Skeletal muscle tissue (tissue), 4 donors: ENCODE results near the gene DLX3. TPM values are rescaled to one million over a fixed set of nuclear protein-coding genes. Genes with fewer than 3 reads are reported as not detected.

Source experiments
- H3K27ac ChIP-seq: one replicate; pipeline ENCODE4 v1.7.0; 2013; ENCODE audit warnings: mild to moderate bottlenecking, low read depth, low read length, inconsistent platforms
- H3K27me3 ChIP-seq, 3 donors: one replicate each; pipeline ENCODE4 v1.7.0; 2013; ENCODE audit warnings: low read length in 3 of 3; ENCODE audit not compliant: control insufficient read depth in 3 of 3, insufficient read depth in 3 of 3
- H3K36me3 ChIP-seq, 3 donors: one replicate each; pipeline ENCODE4 v1.7.0; 2013; ENCODE audit warnings: low read length in 3 of 3; ENCODE audit not compliant: control insufficient read depth in 3 of 3, insufficient read depth in 3 of 3
- H3K4me1 ChIP-seq, 3 donors: one replicate each; pipeline ENCODE4 v1.7.0; 2013; ENCODE audit warnings: low read length in 3 of 3, mild to moderate bottlenecking in 3 of 3; ENCODE audit not compliant: control insufficient read depth in 3 of 3, insufficient read depth in 3 of 3
- H3K4me3 ChIP-seq, 3 donors: one replicate each; pipeline ENCODE4 v1.7.0; 2013; ENCODE audit warnings: low read length in 3 of 3
- H3K9ac ChIP-seq, 3 donors: one replicate each; pipeline ENCODE4 v1.7.0; 2013; ENCODE audit warnings: low read length in 3 of 3, mild to moderate bottlenecking in 3 of 3, moderate library complexity in 2 of 3, low read depth in 1 of 3
- H3K9me3 ChIP-seq, 3 donors: one replicate each; pipeline ENCODE4 v1.7.0; 2013; ENCODE audit warnings: low read length in 3 of 3; ENCODE audit not compliant: control insufficient read depth in 3 of 3
- total RNA-seq: library from RNA; depleted of rRNA; stranded (reverse); fragments of >200 nt; gene quantifications from one replicate; pipeline ENCODE4 v1.2.3, GENCODE V29; 2014
- donor health status: Osteomylitis.

DLX3 gene
- total RNA-seq, 1 donor from 2014 or later, result not detected

GRCh38 chr17:49962599-49963308, 32.3 kb downstream of the DLX3 start:
- no peaks in the 10 kb centered on the region for H3K36me3 ChIP-seq
- H3K9me3 ChIP-seq, result no peaks in the 10 kb centered on the region
- H3K27me3 ChIP-seq, result peaks cover 60 to 69% (median 67%) of the 10 kb centered on the region in 3 donors
- peaks cover 0 to 16% (median 8%) of the 10 kb centered on the region in 3 donors for H3K4me1 ChIP-seq
- no peak overlapping the region for H3K27ac ChIP-seq
- H3K4me3 ChIP-seq, result no peak overlapping the region
- H3K9ac ChIP-seq, result no peak overlapping the region

DNA sequence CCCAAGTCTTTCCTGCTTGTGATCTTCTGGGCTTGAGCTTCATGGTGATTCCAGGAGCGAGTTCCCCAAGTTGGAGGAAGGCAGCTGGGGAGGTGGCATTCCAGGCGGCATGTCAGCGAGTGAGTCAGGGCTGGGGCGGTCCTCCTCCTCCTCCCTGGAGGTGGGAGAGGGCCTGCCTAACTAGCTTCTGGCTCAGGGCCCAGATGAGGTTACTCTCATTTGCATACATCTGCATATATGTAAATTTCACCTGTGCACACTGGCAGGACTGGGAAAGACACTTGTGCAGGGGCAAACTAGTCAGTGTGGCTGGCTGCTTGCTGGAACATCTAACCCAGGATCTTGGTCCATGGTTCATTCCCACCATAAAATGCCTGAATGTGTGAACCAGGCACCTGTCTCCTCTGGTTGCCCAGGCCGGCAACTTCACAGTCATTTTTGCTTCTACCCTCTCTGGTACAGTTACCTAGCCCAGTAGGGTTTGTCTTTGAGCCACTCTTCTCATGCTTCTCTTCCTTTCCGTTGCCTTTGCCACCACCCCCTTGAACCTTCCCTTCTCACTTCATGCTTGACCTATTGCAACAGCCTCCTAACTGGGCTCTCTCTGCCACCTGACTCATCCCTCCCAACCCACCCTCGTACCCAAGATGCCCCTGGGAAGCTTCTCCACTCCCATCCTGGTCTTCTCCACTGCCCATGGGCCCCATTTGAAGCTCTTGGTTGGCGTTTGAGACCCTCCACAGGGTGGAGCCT, 35.7 kb downstream of the DLX3 start:
- peaks cover 0 to 6% (median 0%) of the 10 kb centered on the region in 3 donors for H3K4me1 ChIP-seq
- peaks cover 33 to 45% (median 42%) of the 10 kb centered on the region in 3 donors for H3K27me3 ChIP-seq
- H3K36me3 ChIP-seq, result no peaks in the 10 kb centered on the region
- no peak overlapping the region for H3K9ac ChIP-seq
- H3K4me3 ChIP-seq, result no peak overlapping the region
- no peaks in the 10 kb centered on the region for H3K9me3 ChIP-seq
- H3K27ac ChIP-seq, result no peak overlapping the region

- Histone ChIP-seq H3K36me3 (no peaks in the 10 kb centered on the region), H3K4me3 (no peak overlapping the region), H3K27me3 (peaks cover 27 to 41% (median 41%) of the 10 kb centered on the region in 3 donors), H3K9ac (no peak overlapping the region), H3K9me3 (no peaks in the 10 kb centered on the region), H3K27ac (no peak overlapping the region), H3K4me1 (peaks cover 0 to 1% (median 0%) of the 10 kb centered on the region in 3 donors)
These were observed 36.3 kb downstream of the DLX3 start for GRCh38 chr17:49958723-49959122.

GRCh38 chr17:49957350-49957749, 37.7 kb downstream of the DLX3 start:
- Histone ChIP-seq H3K4me3 (no peak overlapping the region), H3K9ac (no peak overlapping the region), H3K36me3 (no peaks in the 10 kb centered on the region), H3K27ac (no peak overlapping the region), H3K27me3 (peaks cover 23 to 41% (median 38%) of the 10 kb centered on the region in 3 donors), H3K9me3 (no peaks in the 10 kb centered on the region), H3K4me1 (no peaks in the 10 kb centered on the region)

DNA sequence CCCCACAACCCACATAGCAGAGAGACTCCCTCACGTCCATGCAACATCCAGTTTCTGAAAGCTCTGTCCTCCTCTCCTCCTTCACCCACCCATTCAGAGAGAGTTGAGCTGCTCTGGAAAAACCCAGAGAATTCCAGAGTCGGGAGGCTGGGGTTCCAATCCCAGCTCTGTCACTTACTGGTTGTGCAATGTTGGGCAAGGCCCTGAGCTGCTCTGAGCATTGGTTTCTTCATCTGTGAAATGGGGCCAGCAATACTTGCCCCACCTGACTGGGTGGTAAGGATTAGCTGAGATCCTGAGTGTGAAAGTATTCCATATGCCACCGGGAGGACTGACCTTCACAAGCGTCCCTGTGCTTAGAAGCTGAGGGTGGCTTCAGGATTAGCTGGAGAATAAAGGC, 38.2 kb downstream of the DLX3 start:
- Histone ChIP-seq H3K9me3 (no peaks in the 10 kb centered on the region), H3K36me3 (no peaks in the 10 kb centered on the region), H3K27ac (no peak overlapping the region), H3K4me1 (no peaks in the 10 kb centered on the region), H3K9ac (no peak overlapping the region), H3K4me3 (no peak overlapping the region), H3K27me3 (peaks cover 24 to 45% (median 41%) of the 10 kb centered on the region in 3 donors)

- H3K9ac ChIP-seq, result no peak overlapping the region
- no peak overlapping the region for H3K27ac ChIP-seq
- no peaks in the 10 kb centered on the region for H3K9me3 ChIP-seq
- H3K27me3 ChIP-seq, result peaks cover 30 to 55% (median 52%) of the 10 kb centered on the region in 3 donors
- H3K36me3 ChIP-seq, result no peaks in the 10 kb centered on the region
- H3K4me1 ChIP-seq, result no peaks in the 10 kb centered on the region
- H3K4me3 ChIP-seq, result no peak overlapping the region
These were observed 39.9 kb downstream of the DLX3 start for GRCh38 chr17:49955157-49955556.

DNA sequence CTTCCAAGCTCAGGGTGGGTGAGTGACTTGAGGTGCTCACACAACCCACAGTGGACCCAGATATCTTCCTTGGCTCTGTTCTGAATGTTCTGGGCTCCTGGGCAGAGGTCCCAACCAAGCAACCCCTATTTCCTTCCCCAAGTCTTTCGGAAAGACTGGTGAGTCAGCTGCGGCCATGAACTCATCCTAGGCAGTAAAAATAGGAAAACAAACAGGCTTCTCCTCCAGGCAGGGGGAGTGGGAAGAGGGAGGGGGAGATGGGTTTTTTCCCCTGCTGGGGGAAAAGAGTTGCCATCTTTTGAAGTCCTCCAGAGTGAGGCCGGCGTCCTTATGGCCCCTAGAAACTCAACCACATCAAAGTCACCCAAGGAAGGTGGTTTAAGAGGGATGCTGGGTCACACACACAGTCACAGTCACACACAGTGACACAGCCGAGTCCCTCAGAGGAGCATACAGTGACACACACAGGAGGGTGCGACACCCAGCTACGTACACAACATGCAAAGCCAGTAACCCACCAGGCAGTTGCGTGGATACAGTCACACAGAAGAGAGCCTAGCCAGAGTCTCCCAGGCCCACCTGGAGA, 42.0 kb downstream of the DLX3 start:
- Histone ChIP-seq H3K36me3 (no peaks in the 10 kb centered on the region), H3K27ac (no peak overlapping the region), H3K4me3 (no peak overlapping the region), H3K4me1 (no peaks in the 10 kb centered on the region), H3K9me3 (no peaks in the 10 kb centered on the region), H3K27me3 (peaks cover 35 to 63% (median 56%) of the 10 kb centered on the region in 3 donors), H3K9ac (no peak overlapping the region)

DNA sequence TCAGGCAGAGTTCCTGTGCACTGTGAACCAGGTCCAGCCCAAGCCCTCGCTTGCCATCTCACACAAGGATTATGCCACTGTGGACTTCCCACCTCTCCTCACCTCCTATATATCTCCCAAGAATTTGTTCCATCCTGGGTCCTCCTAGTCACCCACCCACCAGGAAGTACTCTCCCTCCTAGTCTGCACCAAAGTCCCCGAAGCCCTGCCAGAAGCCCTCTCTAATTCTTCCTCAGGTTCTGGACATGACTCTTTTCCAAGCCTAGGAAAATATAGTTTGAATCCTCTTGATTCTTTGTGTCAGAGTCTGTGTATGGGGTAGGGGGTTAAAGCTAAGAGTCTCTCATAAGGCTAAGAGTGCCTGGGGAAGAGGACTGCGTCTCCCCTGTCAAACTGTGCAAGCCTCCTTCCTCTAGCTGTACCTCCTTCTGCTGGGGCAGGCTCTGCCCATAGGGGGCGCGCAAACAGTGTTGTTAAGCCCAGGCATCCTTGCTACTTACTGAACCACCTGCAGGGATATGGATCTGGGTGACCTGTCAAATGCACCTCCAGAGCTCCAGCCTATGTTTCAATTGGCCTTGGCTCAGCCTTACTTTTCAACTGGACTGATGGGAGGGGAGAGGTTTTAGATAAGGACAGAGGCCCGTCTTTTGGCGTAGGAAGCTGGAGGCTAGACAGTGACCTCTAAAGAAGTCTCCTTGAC, 42.7 kb downstream of the DLX3 start:
- Histone ChIP-seq H3K27ac (no peak overlapping the region), H3K4me1 (no peaks in the 10 kb centered on the region), H3K36me3 (no peaks in the 10 kb centered on the region), H3K4me3 (no peak overlapping the region), H3K9me3 (no peaks in the 10 kb centered on the region), H3K9ac (no peak overlapping the region), H3K27me3 (peaks cover 35 to 63% (median 55%) of the 10 kb centered on the region in 3 donors)

GRCh38 chr17:49951362-49952082, 43.5 kb downstream of the DLX3 start:
- Histone ChIP-seq H3K9me3 (no peaks in the 10 kb centered on the region), H3K4me1 (no peaks in the 10 kb centered on the region), H3K27me3 (peaks cover 33 to 62% (median 56%) of the 10 kb centered on the region in 3 donors), H3K9ac (no peak overlapping the region), H3K4me3 (no peak overlapping the region), H3K36me3 (no peaks in the 10 kb centered on the region), H3K27ac (no peak overlapping the region)
